ENCODE results near the gene ABHD12B.
A peak's percentile ranks its signal among the peaks of the same experiment; 100 is the strongest.

ABHD12B gene, protein sequence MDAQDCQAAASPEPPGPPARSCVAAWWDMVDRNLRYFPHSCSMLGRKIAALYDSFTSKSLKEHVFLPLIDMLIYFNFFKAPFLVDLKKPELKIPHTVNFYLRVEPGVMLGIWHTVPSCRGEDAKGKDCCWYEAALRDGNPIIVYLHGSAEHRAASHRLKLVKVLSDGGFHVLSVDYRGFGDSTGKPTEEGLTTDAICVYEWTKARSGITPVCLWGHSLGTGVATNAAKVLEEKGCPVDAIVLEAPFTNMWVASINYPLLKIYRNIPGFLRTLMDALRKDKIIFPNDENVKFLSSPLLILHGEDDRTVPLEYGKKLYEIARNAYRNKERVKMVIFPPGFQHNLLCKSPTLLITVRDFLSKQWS

DNA sequence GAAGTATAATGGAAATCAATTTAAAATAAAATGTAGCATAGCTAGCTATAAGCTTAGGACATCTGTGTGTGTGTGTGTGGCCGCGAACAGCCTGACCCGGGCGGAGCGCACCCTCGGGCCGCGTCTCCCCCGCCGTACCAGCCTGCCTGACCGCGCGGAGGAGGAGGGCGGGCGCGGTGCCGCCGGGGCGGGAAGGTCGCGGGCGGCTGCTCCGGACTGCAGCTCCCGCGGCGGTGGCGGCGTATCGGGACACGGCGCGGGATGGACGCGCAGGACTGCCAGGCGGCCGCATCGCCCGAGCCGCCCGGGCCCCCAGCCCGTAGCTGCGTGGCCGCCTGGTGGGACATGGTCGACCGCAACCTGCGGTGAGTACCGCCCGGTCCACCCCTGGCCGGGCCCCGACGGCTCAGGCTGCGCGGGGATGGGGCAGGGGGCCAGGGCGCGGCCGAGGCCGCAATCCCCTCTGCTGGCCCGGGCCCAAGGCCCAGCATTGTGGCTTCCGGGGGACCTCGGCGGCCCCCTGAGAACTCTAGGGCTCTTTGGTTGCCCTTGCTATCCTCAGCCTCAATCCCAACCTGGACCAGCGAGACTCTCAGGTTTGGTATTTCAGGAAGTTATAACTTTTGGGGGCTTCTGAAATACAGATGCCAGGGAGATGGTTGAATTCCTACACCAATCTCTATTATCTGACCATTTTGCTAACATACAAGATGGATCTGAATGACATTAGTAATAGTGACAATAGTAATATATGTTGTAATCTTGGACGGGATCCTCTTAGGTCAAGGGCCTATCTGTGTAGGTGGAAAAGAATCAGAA, at the start of gene ABHD12B:
TSS of gene ABHD12B (plus strand) at position 140 of the 819 bp plus-strand sequence. CDS start at position 262, 122 bp downstream.
- DNase-seq = no peak

DNA sequence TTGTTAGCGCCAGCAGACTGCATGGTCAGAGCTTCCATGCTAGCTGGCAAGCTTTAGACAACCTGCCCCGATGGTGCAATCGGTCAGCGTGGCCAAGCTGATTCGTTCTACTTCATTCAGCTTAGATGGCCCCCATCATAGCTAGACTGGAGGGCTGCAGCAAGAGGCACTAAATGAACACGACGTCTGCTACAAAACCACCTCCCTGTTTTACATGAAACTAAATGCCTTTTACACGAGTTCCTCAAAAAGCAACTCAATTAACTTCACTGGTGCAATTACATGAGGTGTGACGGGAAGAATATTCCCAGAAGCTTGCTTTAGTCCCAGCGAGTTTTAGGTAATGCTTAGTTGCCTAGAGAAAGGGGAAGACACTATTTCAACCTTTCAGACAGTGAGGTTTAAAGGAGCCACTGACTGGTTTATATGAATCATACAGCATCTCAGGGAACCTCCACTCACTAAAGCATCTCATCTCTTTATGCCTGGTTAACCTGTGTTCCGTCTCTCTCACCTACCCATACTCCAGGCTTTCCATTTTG, 49.3 kb upstream of the ABHD12B start:
- DNase-seq = no peak

DNA sequence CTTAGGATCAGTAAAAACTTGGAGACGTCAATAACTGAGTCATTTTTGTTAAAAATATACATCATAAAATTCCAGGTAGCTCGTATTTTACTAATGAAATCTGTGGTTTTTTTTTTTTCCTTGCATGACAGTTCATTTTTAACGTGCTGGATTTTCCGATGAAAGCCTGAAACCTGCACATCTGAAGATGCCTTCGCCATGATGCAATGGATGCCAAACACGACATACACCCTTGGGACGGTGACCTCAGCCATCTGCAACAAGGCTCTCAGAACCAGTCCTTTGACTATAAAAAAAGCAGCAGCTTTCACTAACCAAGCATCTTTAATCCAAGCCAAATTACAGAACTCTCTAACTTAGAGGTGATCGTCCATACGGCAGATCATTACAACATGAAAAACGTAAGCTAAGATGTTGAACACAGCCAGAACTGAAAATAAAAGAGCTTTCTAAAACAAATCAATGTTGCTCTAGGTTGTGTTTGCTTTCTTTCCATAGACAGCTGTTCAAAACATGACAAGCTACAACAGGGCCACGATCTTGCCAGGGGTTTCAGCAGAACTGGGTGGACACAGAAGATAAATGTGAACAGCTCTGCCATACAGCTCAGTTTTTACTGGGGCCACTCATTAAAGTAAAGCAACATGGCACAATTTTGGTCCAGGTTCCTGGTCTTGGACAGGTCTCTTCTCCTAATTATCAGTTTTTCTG, 48.6 kb upstream of the ABHD12B start:
- no peak for DNase-seq

DNA sequence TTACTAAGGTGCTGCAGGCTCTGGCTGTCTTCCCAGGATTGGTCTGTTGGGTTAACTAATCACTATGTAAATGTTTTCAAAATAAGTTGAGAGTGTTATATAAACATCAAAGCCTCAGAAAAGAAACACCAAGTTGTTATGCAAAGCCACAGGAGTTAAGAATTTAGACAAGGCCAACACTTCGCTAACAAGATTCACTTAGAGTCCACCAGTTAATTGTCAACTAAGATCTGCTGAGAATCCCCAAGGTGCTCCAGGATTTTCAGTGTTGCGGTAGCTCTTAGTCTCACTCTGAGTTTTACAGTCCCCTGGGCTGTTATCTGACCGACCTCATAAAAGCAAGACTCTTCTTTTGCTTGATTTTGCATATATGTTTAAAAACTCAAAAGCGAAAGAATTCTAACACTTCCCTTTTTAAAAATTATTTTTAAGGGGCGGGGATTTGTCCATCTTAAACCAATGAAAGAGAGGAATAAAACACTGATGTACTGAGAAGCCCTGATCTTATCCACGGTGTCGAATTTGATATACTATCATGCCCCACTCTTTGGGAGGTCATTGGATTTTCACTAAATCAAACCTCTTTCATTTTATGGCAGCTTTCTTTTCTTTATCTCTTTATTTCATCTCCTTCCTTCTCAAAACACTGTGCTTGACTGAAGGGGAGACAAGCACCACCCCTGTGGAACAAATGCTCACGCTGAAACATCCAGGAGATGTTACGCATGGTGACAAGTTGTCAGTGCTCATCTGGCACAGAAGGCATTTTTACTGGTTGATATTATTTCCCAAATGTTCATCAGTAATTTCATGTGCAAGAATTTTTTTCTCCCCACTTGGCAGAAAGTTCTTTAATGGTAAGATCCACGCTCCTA, 47.9 kb upstream of the ABHD12B start:
- no peak for DNase-seq

DNA sequence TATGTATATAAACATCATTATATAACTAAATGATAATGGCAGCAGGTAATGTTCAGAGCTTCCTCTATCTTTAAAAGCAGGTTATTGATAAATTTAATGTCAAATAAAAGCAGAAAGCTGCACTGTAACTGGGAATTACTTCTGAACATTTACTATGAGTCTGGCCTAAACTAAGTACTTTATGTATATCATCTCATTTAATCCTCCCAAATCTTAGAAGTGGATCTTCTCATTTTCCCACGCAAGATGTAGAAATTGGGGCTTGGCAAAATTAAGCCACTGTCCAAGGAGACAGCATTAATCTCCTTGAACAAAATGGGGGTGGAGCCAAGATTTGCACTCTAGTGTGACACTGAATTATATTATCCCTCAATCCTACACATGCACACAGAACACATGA, 46.5 kb upstream of the ABHD12B start:
- DNase-seq = no peak

DNA sequence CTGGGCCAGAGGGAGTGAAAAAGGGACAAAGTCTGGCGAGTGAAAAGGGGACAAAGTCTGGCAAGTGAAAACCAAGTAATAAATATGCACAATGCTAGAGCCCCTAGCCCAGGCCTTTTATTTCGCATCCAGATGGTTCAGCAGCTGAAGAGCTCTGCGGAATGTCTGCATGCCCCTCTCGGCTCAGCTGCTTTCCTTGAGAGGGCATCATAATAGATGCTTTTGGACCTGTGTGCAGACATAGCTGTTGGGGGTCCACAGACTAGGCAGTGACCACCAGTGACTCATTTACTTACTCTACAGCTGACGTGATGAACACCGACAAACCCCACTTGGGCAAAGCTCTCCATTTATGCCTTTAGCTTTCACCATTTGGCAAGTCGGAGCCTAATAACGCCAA, 45.2 kb upstream of the ABHD12B start:
- DNase-seq = no peak

DNA sequence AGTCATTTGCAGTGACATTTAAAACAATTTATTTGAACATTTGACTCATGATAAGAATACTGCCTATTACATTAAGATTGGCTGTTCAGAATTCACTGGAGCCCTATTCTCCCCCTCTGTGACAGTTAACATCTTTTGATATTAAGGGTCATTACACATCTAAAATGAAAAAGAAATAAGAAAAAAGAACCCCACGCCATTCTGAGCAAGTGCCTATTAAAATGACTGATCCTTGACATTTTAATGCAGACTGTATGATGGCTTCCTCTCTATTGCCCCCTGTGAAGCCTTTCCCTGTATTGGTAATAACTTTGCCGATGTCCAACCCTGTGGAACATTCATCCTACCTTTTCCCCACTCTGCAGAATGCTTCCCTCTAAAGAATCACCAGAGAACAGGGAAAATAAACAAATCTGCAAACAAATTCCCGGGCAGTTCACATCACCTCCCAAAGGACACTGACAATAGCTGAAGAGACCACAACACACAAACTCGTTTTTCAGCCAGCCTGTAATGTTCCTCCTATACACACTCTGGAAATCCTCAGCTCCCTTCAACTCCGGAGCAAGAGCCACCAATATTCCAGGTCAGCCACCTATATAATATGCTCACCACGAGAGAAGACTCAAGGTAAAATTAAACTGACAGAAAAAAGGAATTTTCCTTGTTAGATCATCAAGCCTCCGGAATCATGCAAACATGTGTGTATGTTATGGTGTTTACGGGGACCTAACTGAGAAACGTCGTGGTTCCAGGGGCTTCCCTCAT, 42.9 kb upstream of the ABHD12B start:
- no peak for DNase-seq

DNA sequence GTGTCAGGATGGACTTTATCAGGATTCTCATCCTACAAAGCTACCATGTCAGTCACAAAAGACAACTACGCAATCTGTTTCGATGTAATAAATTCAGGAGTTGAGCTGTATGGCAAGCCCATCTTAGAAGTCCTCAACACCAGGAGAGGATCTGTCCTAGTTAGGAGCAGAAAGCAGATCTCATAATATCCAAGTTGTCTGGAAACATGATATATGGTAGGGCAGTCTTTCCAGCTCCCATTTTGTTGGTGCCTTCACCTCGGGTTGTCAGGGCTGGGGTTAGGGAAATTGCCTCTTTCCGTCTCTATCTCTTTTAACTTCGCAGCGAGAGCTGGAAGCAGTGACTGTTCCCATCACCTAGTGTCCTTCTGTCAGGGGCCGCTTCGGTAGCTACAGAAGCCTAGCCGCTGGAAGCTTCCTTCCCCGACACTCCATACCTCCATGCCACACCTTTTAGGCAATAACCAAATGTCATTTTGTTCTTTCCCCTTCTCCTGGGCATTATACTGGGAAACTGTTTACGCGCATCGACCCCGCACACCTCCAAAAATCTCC, 42.3 kb upstream of the ABHD12B start:
- no peak for DNase-seq

DNA sequence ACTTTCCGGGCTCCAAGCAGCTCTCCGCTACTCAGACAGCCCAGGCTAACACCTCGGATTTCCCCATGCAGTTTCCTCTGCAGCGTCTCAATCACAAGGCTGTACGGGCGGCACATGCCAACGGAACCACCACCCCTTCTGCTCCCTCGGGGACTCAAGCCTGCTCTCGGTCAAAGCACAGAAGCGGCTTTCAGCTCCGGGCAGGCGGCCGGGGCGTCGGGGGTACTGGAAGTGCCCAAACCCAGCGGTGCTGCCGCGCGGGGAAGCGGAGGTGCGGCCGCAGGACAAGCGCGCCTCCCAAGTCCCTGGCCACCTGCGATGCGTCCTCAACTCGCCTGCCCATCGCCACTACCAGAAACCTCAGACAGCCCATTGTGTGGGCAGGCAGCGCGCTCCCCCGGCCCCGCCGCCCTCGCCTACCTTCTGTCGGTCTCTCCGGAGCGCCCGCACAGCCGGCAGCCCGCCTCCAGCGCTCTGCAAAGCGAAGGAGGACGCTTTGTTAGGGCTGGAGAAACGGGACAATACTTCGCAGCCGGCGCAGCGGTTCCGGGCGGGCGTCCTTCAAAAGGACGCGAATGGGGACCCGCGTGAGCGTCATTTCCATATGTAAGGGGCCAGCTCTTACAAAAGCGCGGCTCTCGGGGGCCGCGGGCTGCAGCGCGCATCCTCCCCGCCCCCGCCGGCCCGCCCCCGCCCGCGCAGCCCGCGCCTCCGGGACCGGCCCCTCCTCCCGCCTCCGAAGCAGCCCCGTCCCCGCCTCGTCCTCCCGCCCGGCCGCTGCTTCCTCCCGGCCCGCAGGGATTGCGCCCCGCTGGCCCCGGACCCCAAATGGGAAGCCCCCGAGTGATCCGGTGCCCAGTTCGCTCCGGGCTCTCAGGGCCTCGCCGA, 41.6 kb upstream of the ABHD12B start:
- DNase-seq = peak; percentile 58 to 72

DNA sequence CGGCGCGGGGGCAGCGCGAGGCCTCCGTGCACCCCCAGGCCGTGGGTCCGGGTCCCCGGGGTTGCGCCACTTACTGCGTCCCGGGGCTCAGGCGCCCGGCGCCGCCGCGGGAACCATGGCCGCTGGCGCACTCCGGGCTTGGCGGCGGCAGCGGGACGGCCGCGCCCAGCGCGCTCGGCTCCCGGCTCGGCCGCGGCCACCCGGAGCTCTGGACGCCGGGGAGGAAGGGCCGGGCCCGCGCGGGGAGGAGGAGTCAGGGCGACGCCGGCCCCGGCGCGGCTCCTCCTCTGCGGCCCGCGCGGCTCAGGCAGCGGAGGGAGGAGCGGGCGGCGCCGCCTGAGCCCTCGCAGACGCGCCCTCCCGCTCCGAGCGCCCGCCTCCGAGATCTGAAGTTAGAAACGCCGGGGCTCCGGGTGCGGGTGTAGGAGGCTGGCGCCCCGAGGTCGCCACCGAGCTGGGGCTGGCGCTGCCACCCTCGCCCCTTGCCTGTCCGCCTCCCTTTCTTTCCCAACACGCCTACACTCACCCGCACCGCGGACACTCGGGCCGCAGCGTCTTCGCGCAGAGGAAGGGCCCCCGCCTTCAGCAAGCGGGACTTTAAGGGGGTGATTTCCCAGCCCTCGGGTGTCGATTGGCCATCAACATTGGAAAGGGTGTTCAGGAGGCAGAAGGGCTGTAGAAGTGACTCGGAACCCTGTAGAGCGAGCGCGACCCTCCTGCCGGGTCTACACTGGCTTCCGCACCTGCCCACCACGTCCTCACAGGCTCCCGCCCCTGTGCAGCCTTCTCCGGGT, 40.7 kb upstream of the ABHD12B start, which contains the start of gene NIN:
TSS of gene NIN (minus strand) at position 231 of the 794 bp plus-strand sequence. CDS start 9,106 bp downstream, outside the sequence.
- DNase-seq = peak; percentile 72 to 82

DNA sequence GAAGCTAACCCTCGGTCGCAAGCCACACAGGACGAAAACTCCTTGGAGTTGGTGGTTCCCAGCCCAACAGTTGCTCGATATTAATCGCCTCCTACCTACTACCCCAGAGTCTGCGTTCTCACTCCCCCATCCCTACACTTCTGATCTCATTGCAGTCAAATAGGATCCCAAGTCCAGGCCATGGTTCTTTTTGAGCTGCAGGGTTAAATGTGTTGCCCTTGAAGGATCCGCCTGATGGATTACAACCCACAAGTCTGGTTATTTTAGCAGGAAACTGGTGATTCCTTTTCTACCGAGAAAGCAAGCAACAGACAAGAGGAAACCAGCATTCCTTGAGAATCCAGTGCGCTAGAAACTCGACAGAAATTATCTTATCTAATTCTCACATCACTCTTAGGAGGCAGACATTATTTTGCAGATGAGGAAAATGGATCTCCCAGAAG, 40.1 kb upstream of the ABHD12B start:
- no peak for DNase-seq

DNA sequence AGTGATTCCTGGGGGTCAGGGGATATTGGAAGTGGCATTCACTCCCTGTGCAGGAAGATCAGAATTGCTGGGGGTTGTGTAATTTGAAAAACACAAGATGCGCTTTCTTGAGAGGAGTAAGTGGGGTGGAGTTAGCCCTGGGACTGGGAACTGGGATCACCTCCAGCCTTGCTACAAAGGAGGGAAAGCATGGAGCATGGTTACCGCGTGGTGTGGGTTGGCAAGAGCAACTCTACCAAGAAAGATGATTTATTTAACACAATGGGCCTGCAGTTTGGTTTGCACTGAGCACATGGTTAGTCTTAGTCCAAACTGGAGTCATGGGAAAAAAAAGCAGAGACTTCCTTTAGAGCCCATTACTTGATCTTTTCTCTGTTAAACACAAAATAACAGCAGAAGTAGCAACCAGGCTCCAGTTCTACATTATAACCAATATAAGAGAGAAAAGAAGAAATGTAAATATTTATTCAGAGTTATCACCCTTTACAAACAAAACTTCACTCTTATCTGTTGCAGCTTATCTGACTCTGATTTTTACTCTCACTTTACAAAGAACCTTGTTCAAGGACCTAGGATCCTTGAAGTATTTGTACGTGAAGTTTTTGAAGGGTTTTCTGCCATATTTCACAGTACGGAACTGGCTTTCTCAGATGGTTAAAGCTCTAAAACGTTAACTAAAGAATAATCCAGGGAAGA, 38.8 kb upstream of the ABHD12B start:
- DNase-seq = no peak

DNA sequence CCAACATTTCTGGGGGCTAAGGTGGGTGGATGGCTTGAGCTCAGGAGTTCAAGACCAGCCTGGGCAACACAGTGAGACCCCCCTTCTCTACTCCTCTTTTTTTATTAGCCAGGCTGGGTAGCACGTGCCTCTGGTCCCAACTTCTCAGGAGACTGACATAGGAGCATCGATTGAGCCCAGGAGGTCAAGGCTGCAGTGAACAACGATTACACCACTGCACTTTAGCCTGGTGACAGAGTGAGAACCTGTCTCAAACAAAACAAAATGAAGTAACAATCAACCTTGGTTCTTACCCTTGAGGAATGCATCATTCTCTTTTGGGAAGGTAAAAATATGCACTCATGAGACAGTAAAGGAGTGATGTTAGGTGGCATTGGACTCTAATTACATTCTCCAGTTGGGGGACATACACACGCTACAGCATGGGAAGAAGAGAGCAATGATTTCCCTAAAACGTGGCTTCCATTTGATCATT, 37.0 kb upstream of the ABHD12B start:
- DNase-seq = no peak

DNA sequence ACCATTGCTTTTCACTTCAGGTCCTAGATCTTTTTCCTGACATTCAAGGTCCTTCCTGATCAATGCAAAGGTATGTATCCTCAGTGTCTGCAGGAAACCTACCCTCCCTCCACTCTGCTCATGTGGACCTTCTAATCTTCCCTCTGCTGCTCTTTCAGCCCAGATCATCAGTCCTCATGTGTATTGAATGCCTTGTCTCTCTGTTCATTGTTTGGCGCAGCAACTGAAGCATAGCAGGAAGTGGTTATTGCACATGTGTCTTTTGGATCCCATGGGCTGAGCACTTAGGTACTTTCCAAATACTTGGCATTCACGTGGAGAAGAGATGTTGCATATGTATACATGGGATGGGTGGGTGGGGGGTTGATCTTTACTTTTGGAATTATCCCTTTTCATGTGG, 36.6 kb upstream of the ABHD12B start:
- DNase-seq = no peak

DNA sequence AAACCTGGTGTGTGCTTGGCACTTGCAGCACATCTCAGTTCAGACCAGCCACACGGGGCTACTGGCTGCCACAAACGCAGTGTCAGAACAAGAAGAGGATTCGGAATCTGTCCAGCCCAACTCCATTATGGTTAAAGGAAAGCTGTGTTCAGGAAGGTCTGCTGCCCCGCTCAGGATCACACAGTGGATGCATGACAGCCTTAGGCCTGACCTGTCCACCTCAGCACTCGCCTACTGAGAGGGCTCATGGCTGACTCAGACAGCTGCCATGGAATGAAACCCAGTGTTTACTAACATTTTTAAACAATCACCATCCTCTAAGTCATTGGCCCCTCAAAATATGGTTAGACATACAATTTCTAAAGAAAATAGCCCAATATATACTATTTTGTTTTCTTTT, 35.3 kb upstream of the ABHD12B start:
- no peak for DNase-seq

DNA sequence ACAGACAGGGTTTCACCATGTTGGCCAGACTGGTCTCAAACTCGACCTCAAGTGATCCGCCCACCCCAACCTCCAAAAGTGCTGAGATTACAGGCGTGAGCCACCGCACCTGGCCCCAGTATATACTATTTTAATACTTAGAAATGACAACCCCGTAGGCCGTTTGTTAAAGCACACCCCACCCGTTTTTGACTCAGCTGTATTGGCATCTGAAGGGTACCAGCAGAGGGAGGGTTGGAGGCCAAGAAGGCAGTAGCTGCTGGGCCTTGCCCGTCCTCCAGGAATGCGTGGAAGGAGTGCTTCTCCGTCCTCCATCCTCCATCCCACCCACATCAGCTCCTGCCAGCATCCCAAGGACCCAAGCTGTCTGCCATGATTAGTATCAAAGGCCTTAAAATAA, 34.6 kb upstream of the ABHD12B start:
- no peak for DNase-seq

DNA sequence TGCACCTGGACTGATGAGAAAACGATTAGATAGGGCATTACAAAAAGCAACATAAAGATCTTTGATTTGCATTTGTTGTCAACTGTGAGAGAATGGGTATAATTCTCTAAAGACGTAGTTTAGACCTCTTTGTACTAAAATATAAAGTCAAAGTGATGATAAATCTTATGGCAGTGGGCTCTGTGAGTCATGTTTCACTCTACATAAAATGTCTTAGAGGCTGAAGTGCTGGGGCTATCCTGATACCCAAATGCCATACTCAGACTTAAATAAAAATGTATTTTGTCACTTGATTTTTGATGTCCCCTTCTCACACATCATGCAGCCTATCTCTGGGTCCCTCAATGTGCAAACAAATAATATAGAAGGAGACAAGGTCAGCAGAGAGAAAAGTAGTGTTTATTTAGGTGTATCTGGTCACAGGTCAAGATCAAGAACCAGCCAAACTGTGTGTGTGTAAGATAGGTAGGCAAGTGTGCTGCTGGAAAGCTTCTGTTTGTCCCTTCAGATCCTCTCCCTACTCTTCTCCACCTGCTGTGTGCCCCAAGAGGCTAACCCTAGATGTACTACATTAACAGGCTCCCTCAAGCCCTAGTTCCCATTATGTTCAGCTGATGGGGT, 33.9 kb upstream of the ABHD12B start:
- DNase-seq = no peak

DNA sequence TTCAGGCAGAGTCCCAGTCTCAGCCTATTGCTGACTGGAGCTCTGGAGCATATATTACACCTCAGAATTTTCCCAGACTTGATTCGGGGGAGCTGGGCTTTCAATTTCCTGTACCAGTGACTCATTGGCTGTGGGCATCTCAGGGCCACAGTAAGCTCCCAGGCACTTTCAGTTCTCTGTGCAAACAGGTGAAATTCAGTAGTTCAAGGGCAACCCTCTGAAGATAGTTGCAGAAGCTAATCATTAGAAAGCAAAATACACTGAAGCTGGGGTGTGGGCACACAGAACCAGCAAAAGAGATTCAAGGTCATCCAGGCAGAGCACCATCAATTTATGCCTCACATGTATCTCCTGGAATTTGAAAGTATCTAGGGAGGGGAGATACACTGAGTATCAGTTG, 32.8 kb upstream of the ABHD12B start:
- DNase-seq = no peak
